K562 (cell line): ENCODE measurements around the gene BLCAP. TPM values are rescaled to one million over a fixed set of nuclear protein-coding genes. Genes with fewer than 3 reads are reported as not detected.

Experiments
- ATAC-seq: fragments of 200-7000 bp; cut with Tn5 transposase; 3 replicates; pipeline ENCODE4 v1.9.1; 2020; ENCODE audit warnings: moderate library complexity
- BruUV-seq: library from RNA; stranded (reverse); fragments of 400-500 nt; replicated peaks from 2 replicates; lab custom pipeline; 2021; lab: Mats Ljungman, UMichigan
- CTCF ChIA-PET: fragments of 300-600 bp; formaldehyde crosslinking; extraction: SDS; loops from one replicate; lab custom pipeline; 2021; ENCODE audit warnings: low intra/inter-chr PET ratio; lab: Yijun Ruan, JAX
- POLR2A ChIA-PET: fragments of 300-600, 350-650 bp; sonication (Branson Sonifier 250); formaldehyde crosslinking; extraction: SDS; loops from one replicate; lab custom pipeline; 2021; ENCODE audit warnings: antibody characterized with exemption, inconsistent platforms; lab: Yijun Ruan, JAX
- DNase-seq, 4 experiments: peaks; one replicate each; pipeline versions ENCODE4 v3.0.0 to v3.0.0-alpha.2; 2011 to 2018; ENCODE audit warnings: low spot score in 3 of 4, mixed read lengths in 3 of 4; ENCODE audit errors: extremely low read depth in 1 of 4
- FAIRE-seq: peaks from 2 replicates; lab custom pipeline; 2011; peaks lifted over from hg19 to GRCh38; lab: Jason Lieb, UNC
- H2AFZ ChIP-seq: 2 replicates; pipeline ENCODE4 v1.6.0; 2011; ENCODE audit warnings: low read depth, low read length, control low read depth, inconsistent platforms
- H3K27ac ChIP-seq: fragments of 200-600 bp; 3 replicates; pipeline ENCODE4 v1.8.0; 2011; ENCODE audit warnings: low read depth, mild to moderate bottlenecking, control low read depth, inconsistent platforms, low read length, moderate library complexity, mixed read lengths; ENCODE audit errors: extremely low read depth
- H3K27me3 ChIP-seq, 2 experiments: fragments of 300-600 bp in 1 of 2; 2 replicates in 1 of 2; 3 replicates in 1 of 2; pipeline versions ENCODE4 v1.6.0 to v1.8.0; 2011; ENCODE audit warnings: inconsistent platforms in 2 of 2, low read length in 2 of 2, mild to moderate bottlenecking in 1 of 2, mixed read lengths in 1 of 2, moderate library complexity in 1 of 2; ENCODE audit not compliant: control insufficient read depth in 2 of 2, insufficient read depth in 2 of 2
- H3K36me3 ChIP-seq: fragments of 300-600 bp; 3 replicates; pipeline ENCODE4 v1.8.0; 2011; ENCODE audit warnings: mild to moderate bottlenecking, low read length, inconsistent platforms; ENCODE audit not compliant: control insufficient read depth, insufficient read depth
- H3K4me1 ChIP-seq, 2 experiments: fragments of 200-600 bp in 1 of 2; replicated peaks in 1 of 2; 2 replicates in 1 of 2; 3 replicates in 1 of 2; pipeline versions ENCODE4 v1.5.1 to v1.8.0; 2011; ENCODE audit warnings: inconsistent platforms in 2 of 2, low read length in 2 of 2, mild to moderate bottlenecking in 1 of 2, mixed read lengths in 1 of 2, moderate library complexity in 1 of 2; ENCODE audit not compliant: control insufficient read depth in 2 of 2, insufficient read depth in 2 of 2
- H3K4me2 ChIP-seq: 2 replicates; pipeline ENCODE4 v1.6.1; 2011; ENCODE audit warnings: low read length, control low read depth, inconsistent platforms, mixed read lengths; ENCODE audit not compliant: insufficient read depth
- H3K4me3 ChIP-seq: fragments of 200-600 bp; sonication (generic), shearing (Covaris generic); 2 replicates; pipeline ENCODE4 v1.5.1; 2016; ENCODE audit warnings: control low read depth, inconsistent platforms
- H3K79me2 ChIP-seq: fragments of 200-600 bp; 3 replicates; pipeline ENCODE4 v1.8.0; 2011; ENCODE audit warnings: low read length, inconsistent platforms; ENCODE audit not compliant: control insufficient read depth, insufficient read depth
- H3K9ac ChIP-seq, 2 experiments: 2 replicates each; pipeline versions ENCODE4 v1.6.0 to v1.6.1; 2011; ENCODE audit warnings: low read depth in 2 of 2, low read length in 2 of 2, control low read depth in 1 of 2, inconsistent platforms in 1 of 2, mild to moderate bottlenecking in 1 of 2, mixed read lengths in 1 of 2; ENCODE audit not compliant: insufficient read depth in 1 of 2
- H3K9me1 ChIP-seq: one replicate; pipeline ENCODE4 v1.6.0; 2011; ENCODE audit warnings: inconsistent platforms, mild to moderate bottlenecking, low read length, moderate library complexity; ENCODE audit not compliant: control insufficient read depth, insufficient read depth
- H3K9me3 ChIP-seq: replicated peaks from 2 replicates; pipeline ENCODE4 v1.5.1; 2011; ENCODE audit warnings: low read depth, low read length, inconsistent platforms; ENCODE audit not compliant: control insufficient read depth, insufficient read depth
- H4K20me1 ChIP-seq: replicated peaks from 2 replicates; pipeline ENCODE4 v1.6.1; 2011; ENCODE audit warnings: low read length, inconsistent platforms, mixed read lengths; ENCODE audit not compliant: control insufficient read depth, insufficient read depth
- BCOR ChIP-seq: fragments of 450-650 bp; IDR thresholded peaks from 2 replicates; pipeline ENCODE4 v1.6.1; 2016
- BRCA1 ChIP-seq, 2 experiments: fragments of 450-650 bp in 1 of 2; sonication (generic) in 1 of 2; formaldehyde crosslinking in 1 of 2; IDR thresholded peaks; 2 replicates each; pipeline versions ENCODE4 v1.5.0 to v1.6.1; 2017 to 2020; ENCODE audit warnings: mild to moderate bottlenecking in 1 of 2, missing genetic modification reagents in 1 of 2
- CBFA2T2 ChIP-seq: fragments of 450-650 bp; conservative IDR thresholded peaks from 2 replicates; pipeline ENCODE4 v1.6.1; 2017; ENCODE audit warnings: mild to moderate bottlenecking
- ETS1 ChIP-seq: conservative IDR thresholded peaks from 2 replicates; pipeline ENCODE4 v1.6.1; 2011; ENCODE audit warnings: low read depth, mild to moderate bottlenecking, low read length; ENCODE audit not compliant: control insufficient read depth
- GABPA ChIP-seq: fragments of 200-800 bp; sonication (Bioruptor generic); conservative IDR thresholded peaks from 2 replicates; pipeline ENCODE4 v1.6.1; 2016; ENCODE audit warnings: low read depth, missing genetic modification characterization, missing compliant biosample characterization
- GTF2B ChIP-seq: IDR thresholded peaks from 2 replicates; pipeline ENCODE4 v1.6.1; 2011; ENCODE audit not compliant: insufficient read length; ENCODE audit errors: extremely low read depth
- MEIS2 ChIP-seq: fragments of 450-650 bp; IDR thresholded peaks from 2 replicates; pipeline ENCODE4 v1.6.1; 2014; ENCODE audit warnings: mild to moderate bottlenecking; ENCODE audit not compliant: partially characterized antibody
- NELFE ChIP-seq: IDR thresholded peaks from 2 replicates; pipeline ENCODE4 v1.6.1; 2011; ENCODE audit warnings: mild to moderate bottlenecking; ENCODE audit not compliant: insufficient read depth, insufficient read length
- NFIX ChIP-seq: fragments of 250-450 bp; sonication (Bioruptor Pico); IDR thresholded peaks from 2 replicates; pipeline ENCODE4 v1.4.0; 2020; ENCODE audit warnings: low read depth, mild to moderate bottlenecking, moderate library complexity
- NRF1 ChIP-seq, 2 experiments: fragments of 450-650 bp; IDR thresholded peaks in 1 of 2; conservative IDR thresholded peaks in 1 of 2; 2 replicates each; pipeline ENCODE4 v1.6.1; 2014; ENCODE audit warnings: mild to moderate bottlenecking in 2 of 2
- SAFB ChIP-seq: fragments of 200-400 bp; formaldehyde crosslinking; IDR thresholded peaks from 2 replicates; pipeline ENCODE4 v1.6.1; 2017; ENCODE audit warnings: low read depth, low read length, borderline replicate concordance
- SIN3B ChIP-seq: fragments of 450-650 bp; IDR thresholded peaks from 2 replicates; pipeline ENCODE4 v1.6.1; 2017; ENCODE audit warnings: low read depth, mild to moderate bottlenecking, moderate library complexity
- ZNF140 ChIP-seq: fragments of 250-450 bp; sonication (Bioruptor Pico); IDR thresholded peaks from 2 replicates; pipeline ENCODE4 v1.8.0; 2021; ENCODE audit warnings: moderate library complexity, mild to moderate bottlenecking, inconsistent platforms
- ZNF232 ChIP-seq: sonication (generic); formaldehyde crosslinking; IDR thresholded peaks from 2 replicates; pipeline ENCODE4 v1.8.0; 2022; ENCODE audit warnings: mild to moderate bottlenecking, missing genetic modification reagents
- ZNF282 ChIP-seq: sonication (generic); formaldehyde crosslinking; IDR thresholded peaks from 2 replicates; pipeline ENCODE4 v1.8.1; 2023; ENCODE audit warnings: missing genetic modification reagents
- ZNF668 ChIP-seq: fragments of 250-450 bp; sonication (Bioruptor Pico); IDR thresholded peaks from 2 replicates; pipeline ENCODE4 v1.8.0; 2022; ENCODE audit warnings: mild to moderate bottlenecking, inconsistent platforms
- ZNF717 ChIP-seq: fragments of 250-450 bp; sonication (Bioruptor Pico); IDR thresholded peaks from 2 replicates; pipeline ENCODE4 v1.5.0; 2021
- WGBS: fragments of 100-300 bp; shearing (Covaris generic); methylation state at CpG from one replicate; pipeline ENCODE4 v1.1.6; 2016; ENCODE audit warnings: low coverage, mixed read lengths; ENCODE audit not compliant: insufficient coverage; ENCODE audit errors: missing lambda C conversion rate; 5-methylcytosine and 5-hydroxymethylcytosine counted together
- in situ Hi-C: fragments of 300-500 bp; cut with MboI; formaldehyde crosslinking; loops from 4 replicates; pipeline ENCODE4 v1.15.0; 2018; ENCODE audit warnings: inconsistent platforms, mixed read lengths
- intact Hi-C: fragments of 100-400 bp; cut with micrococcal nuclease; formaldehyde crosslinking; loops from 2 replicates; pipeline ENCODE4 v1.14.2; 2022
- polyA plus RNA-seq, 8 experiments: library from polyadenylated mRNA; depleted of rRNA in 4 of 8; stranded (reverse) in 5 of 8; unstranded in 3 of 8; fragments of >200 nt; fragmentation: Nextera tagmentation in 2 of 8; fragmentation: Illumina TruSeq in 1 of 8; extraction: Ambion mirVana in 2 of 8; extraction: Trizol in 1 of 8; gene quantifications; 2 replicates each; pipeline versions ENCODE4 v1.2.1 to v1.2.3, GENCODE V29; 2011 to 2014; ENCODE audit warnings: inconsistent platforms in 1 of 8, missing spikeins in 1 of 8
- total RNA-seq, 7 experiments: library from RNA; depleted of rRNA in 6 of 7; stranded (reverse); fragments of >200 nt in 6 of 7; fragmentation: Illumina TruSeq in 2 of 7; extraction: Trizol in 2 of 7; gene quantifications; 2 replicates each; pipeline versions ENCODE4 v1.2.1 to v1.2.3, GENCODE V29; 2011 to 2021; ENCODE audit warnings: low replicate concordance in 1 of 7

BLCAP gene
- total and polyA plus RNA-seq, 9 of the 15 experiments (the other 6 are each of a cell fraction or from before 2014, with no cell fraction given), result 16.9 to 41.5 (median 27.6) TPM

GRCh38 chr20:37571033-37571432, 43.4 kb upstream of the BLCAP start (continued):
- no peak for TF ChIP-seq ETS1
- TF ChIP-seq, all 486 proteins: peak for 0

- no peaks in the 10 kb centered on the region for H3K36me3 ChIP-seq
- DNase-seq (no peak), FAIRE-seq (no peak), ATAC-seq (no peak)
- ChIA-PET POLR2A (no interaction called here), CTCF (no interaction called here)
- no peak overlapping the region for H3K9ac ChIP-seq
- no peak overlapping the region for H3K27ac ChIP-seq
- WGBS, result 0% methylated on average over 1 of the region's 1 CpG
- H3K4me2 ChIP-seq, result no peak overlapping the region
- H3K9me3 ChIP-seq, result no peaks in the 10 kb centered on the region
- no peak overlapping the region for H3K4me3 ChIP-seq
- peaks cover 6 to 29% of the 10 kb centered on the region in 2 experiments; a peak in 4 of 5 replicates for H3K27me3 ChIP-seq
- H3K79me2 ChIP-seq, result no peaks in the 10 kb centered on the region
- peaks cover 8 to 10% of the 10 kb centered on the region in 2 experiments; a peak in 3 of 5 replicates for H3K4me1 ChIP-seq
- no peak overlapping the region for H2AFZ ChIP-seq
- no peaks in the 10 kb centered on the region for H3K9me1 ChIP-seq
- peaks cover under 1% of the 10 kb centered on the region; the same call in 1 of the 2 replicates for H4K20me1 ChIP-seq
- TF ChIP-seq MEIS2 (no peak), NFIX (no peak), BRCA1 (IDR thresholded peaks at IDR 0.05) (no peak), BRCA1 (CRISPR knock-in tag; IDR thresholded peaks at IDR 0.05) (no peak), ZNF282 (CRISPR knock-in tag) (no peak), BCOR (no peak), SIN3B (no peak), NRF1 (conservative IDR thresholded peaks at IDR 0.05 in 1 of 2, IDR thresholded peaks at IDR 0.05 in 1 of 2) (no peak), ZNF717 (no peak), ZNF232 (no peak), CBFA2T2 (no peak), SAFB (no peak), GABPA (tag) (no peak), ZNF140 (CRISPR knock-in tag) (no peak), NELFE (no peak), GTF2B (no peak), ZNF668 (CRISPR knock-in tag) (no peak)
- TF ChIP-seq, all 486 proteins: peak for 0
- intact Hi-C loops (no loop called here), in situ Hi-C loops (no loop called here)
- BruUV-seq, result no TSS peak
Measured at GRCh38 chr20:37570419-37570818, 42.7 kb upstream of the BLCAP start.
